HG03457 (cell line): ENCODE results near the gene SP7.

Source experiments
- ATAC-seq: cut with Tn5 transposase; IDR thresholded peaks from one replicate; pipeline ENCODE4 v1.9.1; 2021; ENCODE audit warnings: moderate number of reproducible peaks; ENCODE audit not compliant: unreplicated experiment

SP7 gene

DNA sequence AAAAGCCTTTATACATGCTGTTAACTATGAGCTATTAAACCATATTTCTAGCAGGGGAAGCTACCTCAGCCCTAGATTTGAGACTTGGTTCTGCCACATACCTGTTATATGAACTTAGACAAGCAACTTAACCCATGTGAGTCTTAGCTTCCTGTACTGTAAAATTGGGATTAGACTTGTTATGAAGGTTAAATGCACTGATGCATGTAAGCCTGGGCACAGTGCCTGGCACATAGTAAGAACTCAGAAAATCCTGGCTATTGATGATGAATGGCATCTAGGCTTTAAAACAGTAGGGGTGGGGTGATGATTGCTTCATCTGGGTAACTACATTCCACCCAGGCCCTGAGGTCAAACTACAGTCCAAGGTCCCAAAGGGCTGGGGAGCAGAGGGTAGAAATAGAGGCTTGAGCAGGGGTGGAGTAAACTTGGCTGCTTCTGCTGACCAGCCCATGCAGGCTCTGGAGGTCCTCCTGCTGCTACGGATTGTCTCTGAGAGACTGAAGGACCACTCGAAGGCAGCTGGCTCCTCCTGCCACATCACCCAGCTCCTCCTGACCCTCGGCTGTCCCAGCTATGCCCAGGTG is 56.8 kb downstream of the SP7 start:
- ATAC-seq = no peak

DNA sequence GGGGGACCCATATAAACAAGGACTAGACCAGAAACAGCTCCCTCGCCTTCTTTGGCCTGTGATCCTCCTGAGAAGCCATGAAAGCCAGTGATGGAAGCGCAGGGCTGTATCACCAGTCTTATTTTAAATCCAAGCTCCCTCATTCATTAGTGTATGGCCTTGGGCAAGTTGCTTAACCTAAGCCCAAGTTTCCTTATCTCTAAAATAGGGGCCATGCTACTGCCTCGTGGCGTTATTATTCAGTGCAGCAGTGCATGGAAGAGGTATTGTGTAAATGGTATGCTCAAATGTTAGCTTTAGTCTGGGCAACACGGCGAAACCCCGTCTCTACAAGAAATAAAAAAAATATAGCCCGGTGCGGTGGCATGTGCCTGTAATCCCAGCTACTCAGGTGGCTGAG is 58.2 kb downstream of the SP7 start:
- no peak for ATAC-seq
